ENCODE data around the gene APOBEC3F. TPM values are rescaled to one million over a fixed set of nuclear protein-coding genes. Genes with fewer than 3 reads are reported as not detected.

APOBEC3F gene
- total RNA-seq, 2 experiments from 2014 or later: 3.7 to 20.7 TPM

GRCh38 chr22:39084666-39085065, 44.0 kb downstream of the APOBEC3F start:
- no TSS peak for BruUV-seq (replicated peaks)
- no peak overlapping the region for H3K4me3 ChIP-seq (ENCODE audit: low read depth, low read length, poor library complexity, severe bottlenecking)
- H3K4me2 ChIP-seq (ENCODE audit: low read length): no peak overlapping the region
- no peaks in the 10 kb centered on the region for H3K9me2 ChIP-seq (ENCODE audit: insufficient read depth, low read length)
- H3K9me3 ChIP-seq (ENCODE audit: low read length): no peaks in the 10 kb centered on the region
- H2AFZ ChIP-seq (ENCODE audit: low read length): no peak overlapping the region
- ChIA-PET POLR2A (interaction anchor here (0.7 to 0.9 kb wide), 2 partner anchors 8 to 25 kb away, joined by 3 to 6 read pairs; no protein-coding TSS in a partner anchor), CTCF (ENCODE audit: unreplicated experiment) (no interaction called here)
- H3K36me3 ChIP-seq (ENCODE audit: insufficient read depth, low read length): peaks cover 10% of the 10 kb centered on the region; the same call in 1 of the 2 replicates
- intact Hi-C loops (cut with micrococcal nuclease; ENCODE audit: unreplicated experiment): no loop called here
- no peak overlapping the region for H3K27ac ChIP-seq (ENCODE audit: low read depth, low read length, poor library complexity, severe bottlenecking)
- H3K4me1 ChIP-seq (ENCODE audit: insufficient read depth, low read length, poor library complexity, severe bottlenecking): peaks cover 31% of the 10 kb centered on the region
- H4K20me1 ChIP-seq (ENCODE audit: insufficient read depth, low read length): no peaks in the 10 kb centered on the region
- DNase-seq (ENCODE audit: low spot score): no peak
- TF ChIP-seq CTCF (conservative IDR thresholded peaks at IDR 0.05; ENCODE audit: low read length) (no peak), EZH2phosphoT487 (IDR thresholded peaks at IDR 0.05; ENCODE audit: borderline replicate concordance, low read depth, low read length) (no peak)
- no peaks in the 10 kb centered on the region for H3K79me2 ChIP-seq (ENCODE audit: insufficient read depth, low read depth, low read length)

GRCh38 chr22:39087098-39087497, 46.4 kb downstream of the APOBEC3F start:
- intact Hi-C loops (cut with micrococcal nuclease; ENCODE audit: unreplicated experiment): no loop called here

More at GRCh38 chr22:39087098-39087497, 46.4 kb downstream of the APOBEC3F start:
- H3K79me2 ChIP-seq (ENCODE audit: insufficient read depth, low read depth, low read length): no peaks in the 10 kb centered on the region
- no peaks in the 10 kb centered on the region for H3K9me2 ChIP-seq (ENCODE audit: insufficient read depth, low read length)
- TF ChIP-seq CTCF (conservative IDR thresholded peaks at IDR 0.05; ENCODE audit: low read length) (no peak), EZH2phosphoT487 (IDR thresholded peaks at IDR 0.05; ENCODE audit: borderline replicate concordance, low read depth, low read length) (no peak)
- CTCF ChIA-PET (ENCODE audit: unreplicated experiment): no interaction called here
- H3K4me1 ChIP-seq (ENCODE audit: insufficient read depth, low read length, poor library complexity, severe bottlenecking): peaks cover 19% of the 10 kb centered on the region
- POLR2A ChIA-PET: no interaction called here
- H3K36me3 ChIP-seq (ENCODE audit: insufficient read depth, low read length): no peaks in the 10 kb centered on the region
- no TSS peak for BruUV-seq (replicated peaks)
- H2AFZ ChIP-seq (ENCODE audit: low read length): no peak overlapping the region
- no peak overlapping the region for H3K27ac ChIP-seq (ENCODE audit: low read depth, low read length, poor library complexity, severe bottlenecking)
- H4K20me1 ChIP-seq (ENCODE audit: insufficient read depth, low read length): no peaks in the 10 kb centered on the region
- DNase-seq (ENCODE audit: low spot score): no peak
- no peak overlapping the region for H3K4me2 ChIP-seq (ENCODE audit: low read length)
- H3K4me3 ChIP-seq (ENCODE audit: low read depth, low read length, poor library complexity, severe bottlenecking): no peak overlapping the region
- H3K9me3 ChIP-seq (ENCODE audit: low read length): no peaks in the 10 kb centered on the region
